H9 (cell line): ENCODE data around the gene MRM1. TPM values are rescaled to one million over a fixed set of nuclear protein-coding genes. Genes with fewer than 3 reads are reported as not detected.

Experiments
- DNase-seq: peaks from one replicate; pipeline ENCODE4 v3.0.0-alpha.2; 2017
- H2AFZ ChIP-seq: one replicate; pipeline ENCODE4 v1.6.1; 2013; ENCODE audit warnings: mild to moderate bottlenecking, low read length, control low read depth, moderate library complexity
- H2AK5ac ChIP-seq: 2 replicates; pipeline ENCODE4 v1.6.1; 2013; ENCODE audit warnings: low read length, control low read depth, mixed read lengths; ENCODE audit not compliant: insufficient read length
- H2BK120ac ChIP-seq: one replicate; pipeline ENCODE4 v1.6.1; 2013; ENCODE audit warnings: low read depth, mild to moderate bottlenecking, low read length, control low read depth, inconsistent platforms; ENCODE audit not compliant: poor library complexity, severe bottlenecking
- H2BK12ac ChIP-seq: 2 replicates; pipeline ENCODE4 v1.6.1; 2013; ENCODE audit warnings: low read length, control low read depth, mixed read lengths, low read depth; ENCODE audit not compliant: insufficient read length
- H2BK15ac ChIP-seq: 2 replicates; pipeline ENCODE4 v1.6.1; 2013; ENCODE audit warnings: low read depth, low read length, control low read depth
- H2BK20ac ChIP-seq: one replicate; pipeline ENCODE4 v1.6.1; 2013; ENCODE audit warnings: low read depth, mild to moderate bottlenecking, low read length, control low read depth, inconsistent platforms; ENCODE audit not compliant: poor library complexity, severe bottlenecking
- H2BK5ac ChIP-seq: 2 replicates; pipeline ENCODE4 v1.6.1; 2013; ENCODE audit warnings: low read length, control low read depth, mixed read lengths; ENCODE audit not compliant: insufficient read length
- H3K14ac ChIP-seq: 2 replicates; pipeline ENCODE4 v1.6.1; 2013; ENCODE audit warnings: low read length, control low read depth; ENCODE audit not compliant: insufficient read depth
- H3K18ac ChIP-seq: 2 replicates; pipeline ENCODE4 v1.6.1; 2013; ENCODE audit warnings: low read depth, mild to moderate bottlenecking, mixed read lengths, low read length, control low read depth; ENCODE audit not compliant: insufficient read length
- H3K23ac ChIP-seq: 2 replicates; pipeline ENCODE4 v1.6.1; 2013; ENCODE audit warnings: low read length, control low read depth, mixed read lengths, low read depth; ENCODE audit not compliant: insufficient read length
- H3K23me2 ChIP-seq: 2 replicates; pipeline ENCODE4 v1.6.1; 2013; ENCODE audit warnings: low read depth, mild to moderate bottlenecking, mixed read lengths, low read length, control low read depth; ENCODE audit not compliant: insufficient read length, poor library complexity, severe bottlenecking
- H3K27ac ChIP-seq: 2 replicates; pipeline ENCODE4 v1.5.1; 2013; ENCODE audit warnings: low read length, control low read depth, mixed read lengths, low read depth; ENCODE audit not compliant: insufficient read length
- H3K27me3 ChIP-seq: 2 replicates; pipeline ENCODE4 v1.6.1; 2013; ENCODE audit warnings: low read length, control low read depth, inconsistent platforms; ENCODE audit not compliant: insufficient read depth
- H3K4ac ChIP-seq: 2 replicates; pipeline ENCODE4 v1.6.1; 2013; ENCODE audit warnings: low read depth, mild to moderate bottlenecking, control low read depth, inconsistent platforms, low read length, moderate library complexity
- H3K4me1 ChIP-seq: 2 replicates; pipeline ENCODE4 v1.6.1; 2013; ENCODE audit warnings: low read length, control low read depth, inconsistent platforms; ENCODE audit not compliant: insufficient read depth
- H3K4me2 ChIP-seq: 2 replicates; pipeline ENCODE4 v1.6.1; 2013; ENCODE audit warnings: low read length, control low read depth, mixed read lengths; ENCODE audit not compliant: insufficient read length, insufficient read depth
- H3K56ac ChIP-seq: 2 replicates; pipeline ENCODE4 v1.6.1; 2013; ENCODE audit warnings: low read depth, mild to moderate bottlenecking, mixed read lengths, low read length, control low read depth; ENCODE audit not compliant: insufficient read length
- H3K79me1 ChIP-seq: 2 replicates; pipeline ENCODE4 v1.6.1; 2013; ENCODE audit warnings: low read depth, mild to moderate bottlenecking, moderate library complexity, low read length, control low read depth, inconsistent platforms; ENCODE audit not compliant: insufficient read depth, poor library complexity, severe bottlenecking
- H3K79me2 ChIP-seq: 2 replicates; pipeline ENCODE4 v1.6.1; 2013; ENCODE audit warnings: low read length, control low read depth, inconsistent platforms; ENCODE audit not compliant: insufficient read depth
- H3K9ac ChIP-seq: 2 replicates; pipeline ENCODE4 v1.6.1; 2013; ENCODE audit warnings: low read length, control low read depth, mixed read lengths; ENCODE audit not compliant: insufficient read length; ENCODE audit errors: extremely low read depth
- H3K9me3 ChIP-seq: one replicate; pipeline ENCODE4 v1.6.1; 2013; ENCODE audit warnings: low read depth, low read length, inconsistent platforms; ENCODE audit not compliant: control insufficient read depth
- H3T11ph ChIP-seq: one replicate; pipeline ENCODE4 v1.6.1; 2013; ENCODE audit warnings: mild to moderate bottlenecking, low read length, control low read depth, inconsistent platforms
- H4K20me1 ChIP-seq: one replicate; pipeline ENCODE4 v1.6.1; 2013; ENCODE audit not compliant: control insufficient read depth, insufficient read length, insufficient read depth
- H4K5ac ChIP-seq: 2 replicates; pipeline ENCODE4 v1.6.1; 2013; ENCODE audit warnings: low read depth, mild to moderate bottlenecking, mixed read lengths, low read length, control low read depth; ENCODE audit not compliant: insufficient read length
- H4K8ac ChIP-seq: replicated peaks from 2 replicates; pipeline ENCODE4 v1.6.1; 2013; ENCODE audit warnings: low read length, control low read depth, mixed read lengths, low read depth; ENCODE audit not compliant: insufficient read length
- H4K91ac ChIP-seq: 2 replicates; pipeline ENCODE4 v1.6.1; 2013; ENCODE audit warnings: low read depth, mild to moderate bottlenecking, moderate library complexity, mixed read lengths, low read length, control low read depth; ENCODE audit not compliant: insufficient read length
- H3K27ac Mint-ChIP-seq, 3 experiments: 2 replicates in 2 of 3; 3 replicates in 1 of 3; pipeline ENCODE4 v1.8.0; 2020 to 2021; ENCODE audit warnings: mixed read lengths in 3 of 3, mild to moderate bottlenecking in 1 of 3, moderate library complexity in 1 of 3
- H3K27me3 Mint-ChIP-seq: 2 replicates; pipeline ENCODE4 v1.8.0; 2021; ENCODE audit warnings: low read depth, mild to moderate bottlenecking, moderate library complexity, mixed read lengths
- H3K36me3 Mint-ChIP-seq, 3 experiments: 2 replicates in 2 of 3; 3 replicates in 1 of 3; pipeline ENCODE4 v1.8.0; 2020 to 2021; ENCODE audit warnings: low read depth in 3 of 3, mixed read lengths in 3 of 3; ENCODE audit not compliant: insufficient read depth in 1 of 3
- H3K4me1 Mint-ChIP-seq, 2 experiments: 2 replicates each; pipeline ENCODE4 v1.8.0; 2020; ENCODE audit warnings: mixed read lengths in 2 of 2
- H3K4me3 Mint-ChIP-seq, 2 experiments: 2 replicates in 1 of 2; 3 replicates in 1 of 2; pipeline ENCODE4 v1.8.0; 2020 to 2021; ENCODE audit warnings: mild to moderate bottlenecking in 2 of 2, mixed read lengths in 2 of 2, moderate library complexity in 1 of 2
- H3K9me3 Mint-ChIP-seq, 2 experiments: 2 replicates in 1 of 2; 3 replicates in 1 of 2; pipeline ENCODE4 v1.8.0; 2020; ENCODE audit warnings: mild to moderate bottlenecking in 2 of 2, mixed read lengths in 2 of 2, moderate library complexity in 1 of 2
- CTCF ChIP-seq: fragments of 200-600 bp; sonication (generic); conservative IDR thresholded peaks from 3 replicates; pipeline ENCODE4 v1.8.0; 2021; ENCODE audit warnings: antibody characterized with exemption, mild to moderate bottlenecking
- WGBS: extraction: QIAGEN DNeasy Blood & Tissue Kit; methylation state at CpG from one replicate; pipeline ENCODE4 v1.1.7; 2013; ENCODE audit warnings: missing lambda C conversion rate, low lambda C conversion rate, mixed read lengths; ENCODE audit not compliant: insufficient read length; ENCODE audit errors: extremely low coverage; 5-methylcytosine and 5-hydroxymethylcytosine counted together
- total RNA-seq: library from RNA; stranded (reverse); gene quantifications from 2 replicates; pipeline ENCODE4 v1.2.1, GENCODE V29; 2021

The MRM1 gene
- total RNA-seq, 1 experiment from 2014 or later: 10.3 TPM

GRCh38 chr17:36641331-36641876 lies 40.0 kb downstream of the MRM1 start:
- H2BK12ac ChIP-seq: no peak overlapping the region
- H3K79me2 ChIP-seq: no peaks in the 10 kb centered on the region
- no peak overlapping the region for H3K27ac ChIP-seq
- no peak overlapping the region for H3K9ac ChIP-seq
- no peaks in the 10 kb centered on the region for H3K4me1 ChIP-seq
- no peak overlapping the region for H4K5ac ChIP-seq
- H3T11ph ChIP-seq: no peak overlapping the region
- peak overlapping the region; percentile 88 for H3K4me2 ChIP-seq
- H3K14ac ChIP-seq: no peak overlapping the region; the same call in 1 of the 2 replicates
- WGBS: no CpG with 5 or more reads among the region's 43 CpGs
- H3K27ac Mint-ChIP-seq: no peak overlapping the region
- no peak overlapping the region for H3K18ac ChIP-seq
- H3K4ac ChIP-seq: no peak overlapping the region
- H2BK120ac ChIP-seq: no peak overlapping the region
- H3K27me3 Mint-ChIP-seq: peaks cover 94% of the 10 kb centered on the region
- DNase-seq: peak; percentile 67
- H4K20me1 ChIP-seq: no peaks in the 10 kb centered on the region
- no peak overlapping the region for H2BK15ac ChIP-seq
- no peaks in the 10 kb centered on the region for H3K9me3 ChIP-seq
- no peak overlapping the region for H2BK5ac ChIP-seq
- H3K4me3 Mint-ChIP-seq: peak overlapping the region; percentile 63 to 85
- H2AFZ ChIP-seq: no peak overlapping the region
- no peak overlapping the region for H3K56ac ChIP-seq
- H3K79me1 ChIP-seq: no peaks in the 10 kb centered on the region
- H2AK5ac ChIP-seq: no peak overlapping the region
- no peak overlapping the region for H2BK20ac ChIP-seq
- no peaks in the 10 kb centered on the region for H3K36me3 Mint-ChIP-seq
- peaks cover 20% of the 10 kb centered on the region for H3K27me3 ChIP-seq
- no peaks in the 10 kb centered on the region; a peak in 1 of 5 replicates for H3K9me3 Mint-ChIP-seq
- H3K4me1 Mint-ChIP-seq: peaks cover 15 to 48% of the 10 kb centered on the region in 2 experiments
- H4K8ac ChIP-seq: no peak overlapping the region
- no peak overlapping the region for H3K23ac ChIP-seq
- TF ChIP-seq CTCF: no peak
- H3K23me2 ChIP-seq: peaks cover 15% of the 10 kb centered on the region
- H4K91ac ChIP-seq: no peak overlapping the region
